ENCODE results near the gene SH2D4B. TPM values are rescaled to one million over a fixed set of nuclear protein-coding genes. Genes with fewer than 3 reads are reported as not detected.

The SH2D4B gene
- polyA plus RNA-seq, 1 donor from 2014 or later: not detected

DNA sequence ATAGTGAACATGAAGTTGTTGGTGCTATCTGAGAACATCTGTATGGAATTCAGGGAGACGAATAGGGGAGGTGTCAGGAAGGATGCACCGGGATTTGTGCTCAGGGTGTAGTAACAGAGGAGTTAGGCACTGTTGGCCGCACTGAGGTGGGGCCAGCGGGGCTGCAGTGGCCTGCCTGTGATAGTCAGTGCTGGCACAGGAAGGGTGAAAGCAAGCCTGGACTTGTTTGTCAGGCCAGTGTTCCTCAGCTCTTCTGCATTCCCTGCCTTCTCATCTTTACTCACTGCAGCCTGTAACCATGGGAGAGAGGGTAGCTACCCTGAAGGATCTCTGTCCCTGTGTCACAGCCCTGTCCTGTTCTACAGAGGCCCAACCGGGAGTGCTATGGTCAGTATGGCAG is 81.3 kb downstream of the SH2D4B start:
- Mint-ChIP-seq H3K27ac (no peak overlapping the region), H3K4me3 (no peak overlapping the region), H3K27me3 (no peaks in the 10 kb centered on the region), H3K4me1 (peaks cover 0 to 7% (median 0%) of the 10 kb centered on the region in 3 donors), H3K36me3 (no peaks in the 10 kb centered on the region), H3K9me3 (no peaks in the 10 kb centered on the region)

DNA sequence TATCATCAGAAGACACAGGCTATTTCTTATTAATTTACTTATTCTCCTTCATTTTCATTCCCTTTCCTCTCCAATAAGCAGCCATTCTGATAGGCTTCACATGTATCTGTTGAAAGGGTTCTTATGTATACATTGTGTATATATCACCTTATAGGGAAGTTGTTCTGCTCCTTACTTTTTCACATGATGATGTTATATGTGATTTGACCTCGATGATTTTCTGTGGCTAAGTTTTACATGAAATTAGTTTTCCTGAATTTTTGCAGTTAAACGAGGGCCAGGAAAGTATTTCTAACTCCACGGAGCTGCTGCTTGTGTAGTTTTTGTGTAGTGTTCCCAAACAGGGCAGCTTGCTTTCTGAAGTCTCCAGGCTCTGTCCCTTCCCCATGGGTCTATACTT is 84.5 kb downstream of the SH2D4B start:
- H3K36me3 Mint-ChIP-seq: peaks cover 5% of the 10 kb centered on the region
- H3K27ac Mint-ChIP-seq: peak overlapping the region in 1 of 3 donors; percentile 3
- no peaks in the 10 kb centered on the region for H3K27me3 Mint-ChIP-seq
- H3K9me3 Mint-ChIP-seq: peaks cover 0 to 3% (median 3%) of the 10 kb centered on the region in 3 donors
- no peak overlapping the region for H3K4me3 Mint-ChIP-seq
- peaks cover 0 to 7% (median 0%) of the 10 kb centered on the region in 3 donors for H3K4me1 Mint-ChIP-seq

DNA sequence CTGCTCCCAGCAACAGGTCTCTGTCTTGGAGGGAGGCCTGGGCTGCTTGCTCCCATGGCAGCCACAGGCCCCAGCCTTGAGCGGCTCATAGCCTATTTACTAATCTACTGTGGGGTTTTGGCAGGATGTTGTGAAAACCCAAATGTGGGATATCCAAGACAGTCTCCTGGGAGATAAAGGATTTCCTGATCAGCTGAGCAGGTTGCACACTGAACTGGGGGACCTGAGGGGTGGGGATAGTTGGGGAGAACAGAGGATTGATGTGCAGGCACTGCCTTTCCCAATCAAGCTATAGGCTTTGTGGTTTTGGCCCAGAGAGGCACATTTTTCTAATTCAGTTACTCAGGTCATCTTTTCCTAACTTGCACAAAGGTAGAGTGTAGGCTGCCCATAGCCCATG is 92.6 kb downstream of the SH2D4B start:
- H3K27me3 Mint-ChIP-seq: no peaks in the 10 kb centered on the region
- H3K27ac Mint-ChIP-seq: no peak overlapping the region
- peaks cover 5% of the 10 kb centered on the region for H3K36me3 Mint-ChIP-seq
- H3K9me3 Mint-ChIP-seq: peaks cover 0 to 3% (median 3%) of the 10 kb centered on the region in 3 donors
- H3K4me1 Mint-ChIP-seq: no peaks in the 10 kb centered on the region
- no peak overlapping the region for H3K4me3 Mint-ChIP-seq

DNA sequence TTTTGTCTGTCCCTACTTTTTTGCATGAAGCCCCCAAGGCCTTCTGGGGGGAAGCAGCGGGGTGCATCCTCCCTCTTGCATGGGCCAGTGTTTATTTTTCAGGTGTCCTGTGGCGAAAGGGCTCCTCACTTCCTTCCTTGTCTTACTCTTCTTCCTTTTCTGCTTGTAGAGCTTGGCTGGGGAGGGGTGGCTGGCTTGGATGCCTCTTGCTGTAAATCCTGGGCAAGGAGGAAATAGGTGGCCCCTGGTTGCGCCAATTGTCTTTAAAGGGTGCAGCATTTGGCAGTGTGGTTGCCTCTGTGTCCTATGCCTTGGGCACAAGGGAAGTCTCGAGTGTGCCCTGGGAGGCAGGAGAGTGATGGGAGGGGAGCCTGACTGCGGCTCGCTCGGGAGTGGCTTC is 95.0 kb downstream of the SH2D4B start:
- Mint-ChIP-seq H3K4me3 (no peak overlapping the region), H3K4me1 (no peaks in the 10 kb centered on the region), H3K36me3 (no peaks in the 10 kb centered on the region), H3K9me3 (no peaks in the 10 kb centered on the region), H3K27me3 (no peaks in the 10 kb centered on the region), H3K27ac (no peak overlapping the region)

DNA sequence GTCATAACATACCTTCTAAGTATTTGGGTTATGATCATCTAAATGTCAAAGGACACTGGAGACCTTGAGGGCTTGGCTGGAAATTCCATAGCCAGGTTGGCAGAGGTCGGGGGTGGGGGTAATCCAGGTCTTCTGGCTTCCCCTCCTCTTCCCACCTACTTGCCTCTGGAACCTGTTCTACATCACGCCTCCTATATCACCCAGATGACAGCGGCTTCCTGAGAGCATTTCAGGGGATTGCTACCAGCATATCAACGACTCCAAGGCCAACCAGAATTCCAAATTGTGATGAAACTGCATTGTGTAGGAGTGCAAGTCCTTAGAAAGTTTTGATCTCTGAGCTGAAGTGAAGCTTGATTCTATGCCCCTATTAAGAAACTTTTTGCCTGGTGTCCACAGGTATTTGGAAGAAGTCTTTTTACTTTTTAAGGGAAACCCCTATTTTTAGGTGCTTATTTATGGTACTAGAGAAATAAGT is 95.7 kb downstream of the SH2D4B start:
- Mint-ChIP-seq H3K9me3 (no peaks in the 10 kb centered on the region), H3K4me3 (no peak overlapping the region), H3K27ac (no peak overlapping the region), H3K36me3 (no peaks in the 10 kb centered on the region), H3K4me1 (no peaks in the 10 kb centered on the region), H3K27me3 (no peaks in the 10 kb centered on the region)

DNA sequence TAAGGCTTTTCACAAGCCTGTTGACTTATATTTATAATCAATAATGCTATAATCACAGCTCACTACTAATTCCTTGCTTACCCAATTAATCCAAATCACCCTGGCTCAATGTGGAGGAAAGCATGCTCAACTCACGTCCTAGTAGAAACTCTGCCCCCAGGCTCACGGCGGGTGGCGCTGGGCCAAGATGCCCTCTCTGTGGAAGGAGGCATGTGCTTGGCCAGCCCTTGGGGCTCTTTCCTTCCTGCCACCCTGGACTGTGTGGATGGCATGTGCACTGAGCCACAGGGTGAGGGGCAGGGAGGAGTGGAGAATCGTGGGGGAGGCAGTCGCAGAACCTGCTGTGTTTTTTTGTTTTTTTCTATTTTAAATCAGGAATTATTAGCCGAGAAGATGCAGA is 96.2 kb downstream of the SH2D4B start:
- Mint-ChIP-seq H3K27ac (no peak overlapping the region), H3K4me3 (no peak overlapping the region), H3K4me1 (no peaks in the 10 kb centered on the region), H3K27me3 (no peaks in the 10 kb centered on the region), H3K9me3 (no peaks in the 10 kb centered on the region), H3K36me3 (no peaks in the 10 kb centered on the region)

DNA sequence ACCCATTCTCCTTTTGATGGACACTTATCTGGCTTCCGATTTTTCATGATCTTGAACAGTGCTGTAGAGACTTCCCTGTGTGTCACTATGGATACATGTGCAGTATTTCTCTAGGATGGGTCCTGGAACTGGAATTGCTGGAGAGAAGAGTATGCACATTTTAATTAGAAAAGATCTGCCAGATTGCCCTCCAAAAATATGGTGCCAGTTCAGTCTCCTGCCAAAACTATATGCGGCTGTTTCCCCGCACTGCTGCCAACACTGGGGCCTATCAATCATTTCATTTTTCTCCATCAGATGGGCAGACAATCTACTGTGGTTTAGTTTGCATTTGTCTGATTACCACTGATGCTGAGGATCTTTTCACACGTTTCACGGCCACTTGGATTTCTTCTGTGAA is 105.0 kb downstream of the SH2D4B start:
- Mint-ChIP-seq H3K4me1 (no peaks in the 10 kb centered on the region), H3K9me3 (peaks cover 0 to 3% (median 0%) of the 10 kb centered on the region in 3 donors), H3K36me3 (peaks cover 4% of the 10 kb centered on the region), H3K27me3 (no peaks in the 10 kb centered on the region), H3K4me3 (no peak overlapping the region), H3K27ac (no peak overlapping the region)

DNA sequence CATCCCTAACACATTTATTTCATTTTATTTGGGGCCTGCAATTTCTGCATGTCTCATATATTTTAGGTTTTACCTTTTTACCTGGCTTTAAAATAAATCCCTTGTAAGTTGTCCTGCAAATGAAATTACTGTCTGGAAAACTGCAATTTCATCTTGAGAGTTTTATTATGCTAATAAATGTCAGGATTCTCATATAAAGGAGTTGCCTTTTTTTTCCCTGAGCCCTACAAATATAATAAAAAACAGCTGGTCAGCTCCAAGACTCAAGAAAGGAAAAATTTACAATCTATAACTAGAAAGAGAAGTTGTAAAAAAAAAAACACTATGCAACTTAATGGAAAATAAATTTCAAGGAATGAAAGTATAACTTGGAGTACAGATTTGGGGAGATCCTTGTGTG is 108.7 kb downstream of the SH2D4B start:
- H3K36me3 Mint-ChIP-seq: peaks cover 4% of the 10 kb centered on the region
- no peaks in the 10 kb centered on the region for H3K4me1 Mint-ChIP-seq
- peaks cover 2% of the 10 kb centered on the region for H3K27me3 Mint-ChIP-seq
- H3K9me3 Mint-ChIP-seq: no peaks in the 10 kb centered on the region
- no peak overlapping the region for H3K4me3 Mint-ChIP-seq
- H3K27ac Mint-ChIP-seq: no peak overlapping the region

DNA sequence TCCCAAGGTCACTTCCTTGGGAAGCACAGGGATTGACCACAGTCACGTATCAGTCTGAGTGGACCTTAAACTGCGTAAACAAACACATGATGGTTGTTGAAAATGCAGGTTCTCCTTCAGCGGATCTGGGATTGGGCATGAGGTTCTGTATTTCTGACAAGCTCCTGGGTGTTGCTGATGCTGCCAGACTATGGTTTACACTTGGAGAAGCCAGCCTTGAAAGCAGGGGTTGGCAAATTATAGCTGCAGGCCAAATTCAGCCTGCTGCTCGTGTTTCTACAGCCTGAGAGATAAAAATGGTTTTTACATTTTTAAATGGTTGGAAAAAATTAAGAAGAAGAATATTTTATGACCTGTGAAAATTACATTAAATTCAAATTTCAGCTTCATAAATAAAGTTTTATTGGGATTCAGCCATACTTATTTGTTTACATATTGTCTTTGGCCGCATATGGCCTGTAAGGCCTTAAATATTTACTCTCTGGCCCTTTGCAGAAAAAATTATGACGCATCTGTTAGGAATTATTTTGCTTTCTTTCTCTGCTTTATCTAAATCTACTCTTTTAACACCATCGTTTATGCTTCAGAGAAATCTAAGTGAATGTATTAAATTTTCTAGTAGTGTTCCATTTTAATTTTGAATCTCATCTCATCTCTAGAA is 109.6 kb downstream of the SH2D4B start:
- no peak overlapping the region for H3K27ac Mint-ChIP-seq
- no peak overlapping the region for H3K4me3 Mint-ChIP-seq
- H3K9me3 Mint-ChIP-seq: no peaks in the 10 kb centered on the region
- peaks cover 2% of the 10 kb centered on the region for H3K27me3 Mint-ChIP-seq
- H3K4me1 Mint-ChIP-seq: no peaks in the 10 kb centered on the region
- H3K36me3 Mint-ChIP-seq: peaks cover 4% of the 10 kb centered on the region

DNA sequence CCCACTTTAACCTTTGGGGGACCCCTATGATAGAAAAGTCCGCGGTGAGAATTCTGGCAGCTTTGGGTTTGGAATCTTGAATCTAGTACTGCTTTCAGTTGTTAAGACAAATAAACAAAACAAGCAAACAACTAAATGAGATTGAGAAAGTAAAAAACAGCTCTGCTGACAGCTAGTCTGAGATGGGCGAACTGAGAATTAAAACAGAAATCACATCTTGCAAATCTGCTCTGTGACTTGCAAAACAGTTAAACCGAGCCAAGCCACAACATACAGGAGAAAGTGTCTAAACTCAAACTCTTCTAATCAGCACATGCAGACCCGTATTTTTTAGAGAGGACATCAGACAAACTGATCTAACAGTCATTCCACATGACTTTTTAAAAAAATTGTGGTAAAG is 110.4 kb downstream of the SH2D4B start:
- Mint-ChIP-seq H3K27me3 (peaks cover 2% of the 10 kb centered on the region), H3K36me3 (peaks cover 4% of the 10 kb centered on the region)

DNA sequence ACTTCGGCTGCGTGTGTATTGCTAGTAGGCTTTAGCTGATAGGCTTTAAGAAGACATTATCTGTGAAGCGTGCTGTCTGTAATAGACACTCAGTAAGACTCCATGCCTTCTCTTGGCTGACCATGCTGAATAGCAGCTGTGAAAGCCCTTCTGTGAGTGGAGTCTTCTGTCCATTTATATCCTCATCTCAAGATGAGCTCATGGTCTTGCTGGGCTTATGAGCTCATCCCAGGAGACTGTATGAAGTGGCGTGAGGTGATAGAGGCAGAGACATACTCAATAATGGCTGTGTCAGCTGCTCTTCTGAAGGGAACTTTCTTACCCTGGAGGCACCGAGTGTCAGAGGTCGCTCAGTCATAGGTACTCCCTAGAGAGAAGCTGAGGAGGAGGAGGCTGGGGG is 111.5 kb downstream of the SH2D4B start:
- Mint-ChIP-seq H3K4me3 (no peak overlapping the region), H3K27ac (no peak overlapping the region)

More for the DNA sequence above, 110.4 kb downstream of the SH2D4B start:
- Mint-ChIP-seq H3K4me1 (no peaks in the 10 kb centered on the region), H3K4me3 (no peak overlapping the region), H3K27ac (no peak overlapping the region), H3K9me3 (no peaks in the 10 kb centered on the region)

DNA sequence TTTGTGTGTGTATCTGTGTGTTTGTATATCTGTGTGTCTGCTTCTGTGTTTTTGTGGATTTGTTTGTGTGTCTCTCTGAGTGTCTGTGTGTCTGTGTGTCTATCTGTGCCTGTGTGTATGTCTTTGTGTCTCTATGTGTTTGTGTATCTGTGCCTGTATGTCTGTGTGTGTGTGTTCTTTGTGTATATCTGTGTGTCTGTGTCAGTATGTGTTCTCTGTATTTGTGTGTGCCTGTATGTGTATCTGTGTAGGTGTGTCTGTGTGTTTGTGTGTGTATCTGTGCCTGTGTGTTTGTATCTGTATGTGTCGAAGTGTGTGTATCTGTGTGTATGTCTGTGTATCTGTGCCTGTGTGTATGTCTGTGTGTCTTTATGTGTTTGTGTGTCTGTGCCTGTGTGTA is 118.2 kb downstream of the SH2D4B start:
- no peaks in the 10 kb centered on the region for H3K36me3 Mint-ChIP-seq
- H3K27me3 Mint-ChIP-seq: peaks cover 3% of the 10 kb centered on the region
- H3K9me3 Mint-ChIP-seq: peaks cover 0 to 12% (median 5%) of the 10 kb centered on the region in 3 donors
- no peak overlapping the region for H3K4me3 Mint-ChIP-seq
- no peak overlapping the region for H3K27ac Mint-ChIP-seq
- no peaks in the 10 kb centered on the region for H3K4me1 Mint-ChIP-seq

More for the DNA sequence above, 111.5 kb downstream of the SH2D4B start:
- Mint-ChIP-seq H3K36me3 (peaks cover 4% of the 10 kb centered on the region), H3K4me1 (no peaks in the 10 kb centered on the region), H3K27me3 (peaks cover 2% of the 10 kb centered on the region), H3K9me3 (peaks cover 0 to 9% (median 3%) of the 10 kb centered on the region in 3 donors)

DNA sequence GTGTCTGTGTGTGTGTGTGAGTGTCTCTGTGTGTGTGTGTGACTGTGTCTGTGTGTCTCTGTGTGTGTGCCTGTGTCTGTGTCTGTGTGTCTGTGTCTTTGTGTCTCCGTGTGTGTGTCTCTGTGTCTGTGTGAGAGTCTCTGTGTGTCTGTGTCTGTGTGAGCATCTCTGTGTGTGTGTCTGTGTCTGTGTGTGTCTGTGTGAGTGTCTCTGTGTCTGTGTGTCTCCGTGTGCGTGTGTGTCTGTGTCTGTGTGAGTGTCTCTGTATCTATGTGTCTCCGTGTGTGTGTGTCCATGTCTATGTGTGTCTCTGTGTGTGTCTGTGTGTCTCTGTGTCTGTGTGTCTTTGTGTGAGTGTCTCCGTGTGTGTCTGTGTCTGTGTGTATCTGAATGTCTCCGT is 120.4 kb downstream of the SH2D4B start:
- peaks cover 3% of the 10 kb centered on the region for H3K36me3 Mint-ChIP-seq
- H3K4me3 Mint-ChIP-seq: no peak overlapping the region
- peaks cover 0 to 12% (median 5%) of the 10 kb centered on the region in 3 donors for H3K9me3 Mint-ChIP-seq
- H3K27me3 Mint-ChIP-seq: peaks cover 14% of the 10 kb centered on the region
- peaks cover 0 to 4% (median 2%) of the 10 kb centered on the region in 3 donors for H3K4me1 Mint-ChIP-seq
- no peak overlapping the region for H3K27ac Mint-ChIP-seq

DNA sequence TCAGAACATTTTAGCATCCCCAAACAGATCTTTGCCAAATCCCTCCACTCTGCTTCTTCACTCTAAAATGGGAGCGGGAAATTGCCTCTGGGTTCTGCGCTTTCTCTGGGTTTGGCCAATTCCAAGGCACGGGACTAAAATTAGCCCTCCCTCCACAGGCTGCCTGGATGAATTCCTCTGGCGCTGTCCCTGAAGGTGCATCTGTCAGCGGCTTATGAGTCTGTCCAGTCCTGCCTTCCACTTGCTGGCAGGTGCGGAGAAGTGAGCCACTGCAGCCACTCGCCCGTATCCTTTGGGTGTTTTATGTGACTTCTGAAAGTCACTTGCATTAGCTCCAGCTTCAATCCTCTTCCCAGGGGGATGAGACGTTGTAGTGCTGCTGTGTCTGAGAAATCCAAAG is 121.6 kb downstream of the SH2D4B start:
- no peak overlapping the region for H3K27ac Mint-ChIP-seq

DNA sequence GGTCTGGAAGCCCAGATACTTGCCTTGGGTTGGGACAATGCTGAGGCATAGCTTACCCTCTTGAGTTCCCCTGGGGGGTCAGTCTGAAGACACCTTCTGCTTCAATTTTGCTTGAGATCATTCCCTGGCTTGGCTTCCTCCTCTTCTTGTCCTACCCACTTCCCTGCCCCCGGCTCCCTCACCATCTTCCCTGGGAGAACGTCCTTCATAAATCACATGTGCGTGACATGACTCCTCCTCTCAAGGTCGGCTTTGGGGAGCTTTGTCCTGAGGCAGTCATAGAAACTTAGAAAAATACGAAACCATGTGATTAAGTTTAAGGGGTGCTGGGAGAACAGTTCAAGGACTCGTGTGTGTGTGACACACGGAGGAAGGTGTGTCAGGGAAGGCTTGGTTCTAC is 122.6 kb downstream of the SH2D4B start:
- Mint-ChIP-seq H3K36me3 (peaks cover 3% of the 10 kb centered on the region), H3K9me3 (no peaks in the 10 kb centered on the region), H3K27me3 (peaks cover 19% of the 10 kb centered on the region), H3K4me1 (peaks cover 0 to 4% (median 2%) of the 10 kb centered on the region in 3 donors), H3K4me3 (no peak overlapping the region), H3K27ac (no peak overlapping the region)

More for the DNA sequence above, 121.6 kb downstream of the SH2D4B start:
- H3K9me3 Mint-ChIP-seq: peaks cover 0 to 2% (median 2%) of the 10 kb centered on the region in 3 donors
- H3K4me1 Mint-ChIP-seq: peaks cover 0 to 4% (median 2%) of the 10 kb centered on the region in 3 donors
- peaks cover 3% of the 10 kb centered on the region for H3K36me3 Mint-ChIP-seq
- no peak overlapping the region for H3K4me3 Mint-ChIP-seq
- peaks cover 16% of the 10 kb centered on the region for H3K27me3 Mint-ChIP-seq

DNA sequence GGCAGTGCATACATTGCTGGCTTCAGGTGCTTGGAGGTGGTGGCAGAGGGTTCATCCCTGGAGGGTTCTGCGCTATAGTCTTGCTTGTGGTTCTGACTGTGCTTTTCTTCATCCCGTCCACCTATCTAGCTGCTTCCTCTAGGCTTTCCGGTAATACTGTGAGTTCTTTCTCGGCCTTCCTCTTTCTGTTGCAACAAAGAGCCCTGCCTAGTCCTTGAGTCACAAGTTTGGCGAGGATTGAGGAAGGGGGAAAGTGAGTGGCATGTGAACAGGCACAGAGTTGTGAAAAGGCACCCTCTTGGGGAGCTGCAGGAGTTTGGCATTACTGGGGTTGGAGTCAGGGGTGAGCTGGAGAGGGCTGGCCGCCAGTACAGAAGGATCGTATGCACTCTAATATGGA is 123.0 kb downstream of the SH2D4B start:
- no peaks in the 10 kb centered on the region for H3K9me3 Mint-ChIP-seq
- H3K27me3 Mint-ChIP-seq: peaks cover 19% of the 10 kb centered on the region
- H3K4me1 Mint-ChIP-seq: peaks cover 0 to 4% (median 2%) of the 10 kb centered on the region in 3 donors
- H3K27ac Mint-ChIP-seq: no peak overlapping the region
- H3K36me3 Mint-ChIP-seq: peaks cover 3% of the 10 kb centered on the region
- H3K4me3 Mint-ChIP-seq: no peak overlapping the region
